Neural cell (in vitro differentiated cells): ENCODE results near the gene KIAA0513. TPM values are rescaled to one million over a fixed set of nuclear protein-coding genes. Genes with fewer than 3 reads are reported as not detected.

ENCODE experiments used
- H2AFZ ChIP-seq: fragments of 200-600, 300-800 bp; sonication (generic), shearing (Covaris generic); 2 replicates; pipeline ENCODE4 v1.6.0; 2014; ENCODE audit warnings: low read depth, mild to moderate bottlenecking, antibody characterized with exemption, low read length, moderate library complexity
- H3F3A ChIP-seq: fragments of 200-600 bp; shearing (Covaris generic); 2 replicates; pipeline ENCODE4 v1.6.1; 2016; ENCODE audit warnings: mild to moderate bottlenecking, moderate library complexity, mixed read lengths, antibody characterized with exemption, low read length; ENCODE audit not compliant: insufficient read depth, poor library complexity, severe bottlenecking
- H3K27ac ChIP-seq: fragments of 200-600, 300-800 bp; sonication (generic), shearing (Covaris generic); 2 replicates; pipeline ENCODE4 v1.5.1; 2014; ENCODE audit warnings: mild to moderate bottlenecking, low read length, moderate library complexity
- H3K27me3 ChIP-seq: fragments of 300-800, 200-600 bp; sonication (generic), shearing (Covaris generic); 2 replicates; pipeline ENCODE4 v1.6.0; 2014; ENCODE audit warnings: mild to moderate bottlenecking, low read depth, low read length, moderate library complexity; ENCODE audit not compliant: insufficient read depth
- H3K36me3 ChIP-seq: fragments of 300-800, 200-600 bp; sonication (generic), shearing (Covaris generic); 2 replicates; pipeline ENCODE4 v1.5.1; 2014; ENCODE audit warnings: mild to moderate bottlenecking, antibody characterized with exemption, low read length, moderate library complexity; ENCODE audit not compliant: insufficient read depth
- H3K4me2 ChIP-seq: fragments of 300-800, 200-600 bp; sonication (generic), shearing (Covaris generic); 2 replicates; pipeline ENCODE4 v1.6.0; 2014; ENCODE audit warnings: mild to moderate bottlenecking, low read length
- H3K4me3 ChIP-seq: fragments of 300-800, 200-600 bp; sonication (generic), shearing (Covaris generic); 2 replicates; pipeline ENCODE4 v1.5.1; 2014; ENCODE audit warnings: mild to moderate bottlenecking, low read length, moderate library complexity
- H3K79me2 ChIP-seq: fragments of 200-600 bp; shearing (Covaris generic); replicated peaks from 2 replicates; pipeline ENCODE4 v1.6.0; 2014; ENCODE audit warnings: mild to moderate bottlenecking, low read length, moderate library complexity; ENCODE audit not compliant: insufficient read depth
- H3K9ac ChIP-seq: fragments of 300-800, 200-600 bp; sonication (generic), shearing (Covaris generic); 2 replicates; pipeline ENCODE4 v1.6.1; 2016; ENCODE audit warnings: mild to moderate bottlenecking, low read length, mixed read lengths
- H3K9me2 ChIP-seq: fragments of 200-600 bp; shearing (Covaris generic); 2 replicates; pipeline ENCODE4 v1.6.1; 2016; ENCODE audit warnings: mild to moderate bottlenecking, low read length, mixed read lengths; ENCODE audit not compliant: insufficient read depth
- H3K9me3 ChIP-seq: fragments of 200-600, 300-800 bp; sonication (generic), shearing (Covaris generic); 2 replicates; pipeline ENCODE4 v1.6.1; 2016; ENCODE audit warnings: mild to moderate bottlenecking, mixed run types, low read length, moderate library complexity, mixed read lengths
- H4K20me1 ChIP-seq: fragments of 200-600 bp; shearing (Covaris generic); 2 replicates; pipeline ENCODE4 v1.6.1; 2016; ENCODE audit warnings: mild to moderate bottlenecking, mixed run types; ENCODE audit not compliant: insufficient read depth
- EP300 ChIP-seq: fragments of 450-650 bp; conservative IDR thresholded peaks from 2 replicates; pipeline ENCODE4 v1.6.1; 2014; ENCODE audit warnings: antibody characterized with exemption, mild to moderate bottlenecking, moderate library complexity; ENCODE audit not compliant: poor library complexity, severe bottlenecking
- EZH2 ChIP-seq: fragments of 200-600, 300-800 bp; shearing (Covaris generic), sonication (generic); IDR thresholded peaks from 2 replicates; pipeline ENCODE4 v1.6.1; 2014; ENCODE audit warnings: antibody characterized with exemption, low read length, borderline replicate concordance, mild to moderate bottlenecking; ENCODE audit not compliant: insufficient read depth, poor library complexity, severe bottlenecking
- MXI1 ChIP-seq: fragments of 450-650 bp; conservative IDR thresholded peaks from 2 replicates; pipeline ENCODE4 v1.6.1; 2014; ENCODE audit warnings: antibody characterized with exemption, mild to moderate bottlenecking; ENCODE audit not compliant: poor library complexity, severe bottlenecking
- POLR2AphosphoS5 ChIP-seq: IDR thresholded peaks from 2 replicates; pipeline ENCODE4 v1.6.1; 2012
- RAD21 ChIP-seq: fragments of 450-650 bp; conservative IDR thresholded peaks from 2 replicates; pipeline ENCODE4 v1.6.1; 2014; ENCODE audit warnings: antibody characterized with exemption, mild to moderate bottlenecking, moderate library complexity
- SMC3 ChIP-seq: fragments of 450-650 bp; conservative IDR thresholded peaks from 2 replicates; pipeline ENCODE4 v1.6.1; 2014; ENCODE audit warnings: antibody characterized with exemption, mild to moderate bottlenecking, moderate library complexity; ENCODE audit not compliant: poor library complexity
- TAF1 ChIP-seq: IDR thresholded peaks from 2 replicates; pipeline ENCODE4 v1.6.1; 2012; ENCODE audit warnings: low read depth
- polyA plus RNA-seq: library from polyadenylated mRNA; depleted of rRNA; stranded (reverse); fragments of >200 nt; gene quantifications from 2 replicates; pipeline ENCODE4 v1.2.3, GENCODE V29; 2014
- TF ChIP-seq, protein P1 (sequence below): IDR thresholded peaks from 2 replicates; pipeline ENCODE4 v1.6.1; 2012; ENCODE audit warnings: borderline replicate concordance
- TF ChIP-seq, protein P2 (sequence below): fragments of 450-650 bp; IDR thresholded peaks from 2 replicates; pipeline ENCODE4 v1.5.1; 2014; ENCODE audit warnings: antibody characterized with exemption, mild to moderate bottlenecking, moderate library complexity; ENCODE audit not compliant: poor library complexity, severe bottlenecking

Gene KIAA0513
- polyA plus RNA-seq, 1 donor from 2014 or later = 18.9 TPM

DNA sequence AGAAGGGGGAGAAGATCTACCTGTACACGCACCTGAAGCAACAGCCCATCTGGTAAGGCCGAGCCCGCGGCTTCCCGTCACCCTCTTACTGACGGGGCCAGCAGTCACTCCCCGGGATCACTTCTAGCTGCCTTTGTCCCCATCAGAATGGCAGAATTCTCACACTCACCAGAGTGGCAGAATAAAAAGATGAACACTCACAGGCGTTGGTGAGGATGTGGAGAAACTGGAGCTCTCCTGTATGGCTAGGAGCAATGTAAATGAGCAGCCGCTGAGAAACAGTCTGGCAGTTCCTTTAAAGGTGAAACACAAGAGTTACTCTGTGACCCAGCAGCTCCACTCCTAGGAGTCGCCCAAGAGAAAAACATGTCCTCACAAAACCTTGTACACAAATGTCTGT lies 51.4 kb downstream of the KIAA0513 start:
- Histone ChIP-seq H3K9me3 (no peaks in the 10 kb centered on the region), H2AFZ (no peak overlapping the region), H3K36me3 (peaks cover 4% of the 10 kb centered on the region), H3K27me3 (no peaks in the 10 kb centered on the region), H3K4me3 (no peak overlapping the region), H3K27ac (no peak overlapping the region), H3K79me2 (no peaks in the 10 kb centered on the region), H3F3A (no peaks in the 10 kb centered on the region), H4K20me1 (no peaks in the 10 kb centered on the region), H3K9me2 (no peaks in the 10 kb centered on the region), H3K4me2 (no peak overlapping the region), H3K9ac (no peak overlapping the region)
- TF ChIP-seq SMC3 (no peak), EZH2 (no peak), EP300 (no peak), RAD21 (no peak), POLR2AphosphoS5 (no peak), TAF1 (no peak), MXI1 (no peak)
- TF ChIP-seq, protein P1, sequence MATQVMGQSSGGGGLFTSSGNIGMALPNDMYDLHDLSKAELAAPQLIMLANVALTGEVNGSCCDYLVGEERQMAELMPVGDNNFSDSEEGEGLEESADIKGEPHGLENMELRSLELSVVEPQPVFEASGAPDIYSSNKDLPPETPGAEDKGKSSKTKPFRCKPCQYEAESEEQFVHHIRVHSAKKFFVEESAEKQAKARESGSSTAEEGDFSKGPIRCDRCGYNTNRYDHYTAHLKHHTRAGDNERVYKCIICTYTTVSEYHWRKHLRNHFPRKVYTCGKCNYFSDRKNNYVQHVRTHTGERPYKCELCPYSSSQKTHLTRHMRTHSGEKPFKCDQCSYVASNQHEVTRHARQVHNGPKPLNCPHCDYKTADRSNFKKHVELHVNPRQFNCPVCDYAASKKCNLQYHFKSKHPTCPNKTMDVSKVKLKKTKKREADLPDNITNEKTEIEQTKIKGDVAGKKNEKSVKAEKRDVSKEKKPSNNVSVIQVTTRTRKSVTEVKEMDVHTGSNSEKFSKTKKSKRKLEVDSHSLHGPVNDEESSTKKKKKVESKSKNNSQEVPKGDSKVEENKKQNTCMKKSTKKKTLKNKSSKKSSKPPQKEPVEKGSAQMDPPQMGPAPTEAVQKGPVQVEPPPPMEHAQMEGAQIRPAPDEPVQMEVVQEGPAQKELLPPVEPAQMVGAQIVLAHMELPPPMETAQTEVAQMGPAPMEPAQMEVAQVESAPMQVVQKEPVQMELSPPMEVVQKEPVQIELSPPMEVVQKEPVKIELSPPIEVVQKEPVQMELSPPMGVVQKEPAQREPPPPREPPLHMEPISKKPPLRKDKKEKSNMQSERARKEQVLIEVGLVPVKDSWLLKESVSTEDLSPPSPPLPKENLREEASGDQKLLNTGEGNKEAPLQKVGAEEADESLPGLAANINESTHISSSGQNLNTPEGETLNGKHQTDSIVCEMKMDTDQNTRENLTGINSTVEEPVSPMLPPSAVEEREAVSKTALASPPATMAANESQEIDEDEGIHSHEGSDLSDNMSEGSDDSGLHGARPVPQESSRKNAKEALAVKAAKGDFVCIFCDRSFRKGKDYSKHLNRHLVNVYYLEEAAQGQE = no peak
- TF ChIP-seq, protein P2, sequence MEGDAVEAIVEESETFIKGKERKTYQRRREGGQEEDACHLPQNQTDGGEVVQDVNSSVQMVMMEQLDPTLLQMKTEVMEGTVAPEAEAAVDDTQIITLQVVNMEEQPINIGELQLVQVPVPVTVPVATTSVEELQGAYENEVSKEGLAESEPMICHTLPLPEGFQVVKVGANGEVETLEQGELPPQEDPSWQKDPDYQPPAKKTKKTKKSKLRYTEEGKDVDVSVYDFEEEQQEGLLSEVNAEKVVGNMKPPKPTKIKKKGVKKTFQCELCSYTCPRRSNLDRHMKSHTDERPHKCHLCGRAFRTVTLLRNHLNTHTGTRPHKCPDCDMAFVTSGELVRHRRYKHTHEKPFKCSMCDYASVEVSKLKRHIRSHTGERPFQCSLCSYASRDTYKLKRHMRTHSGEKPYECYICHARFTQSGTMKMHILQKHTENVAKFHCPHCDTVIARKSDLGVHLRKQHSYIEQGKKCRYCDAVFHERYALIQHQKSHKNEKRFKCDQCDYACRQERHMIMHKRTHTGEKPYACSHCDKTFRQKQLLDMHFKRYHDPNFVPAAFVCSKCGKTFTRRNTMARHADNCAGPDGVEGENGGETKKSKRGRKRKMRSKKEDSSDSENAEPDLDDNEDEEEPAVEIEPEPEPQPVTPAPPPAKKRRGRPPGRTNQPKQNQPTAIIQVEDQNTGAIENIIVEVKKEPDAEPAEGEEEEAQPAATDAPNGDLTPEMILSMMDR = no peak

DNA sequence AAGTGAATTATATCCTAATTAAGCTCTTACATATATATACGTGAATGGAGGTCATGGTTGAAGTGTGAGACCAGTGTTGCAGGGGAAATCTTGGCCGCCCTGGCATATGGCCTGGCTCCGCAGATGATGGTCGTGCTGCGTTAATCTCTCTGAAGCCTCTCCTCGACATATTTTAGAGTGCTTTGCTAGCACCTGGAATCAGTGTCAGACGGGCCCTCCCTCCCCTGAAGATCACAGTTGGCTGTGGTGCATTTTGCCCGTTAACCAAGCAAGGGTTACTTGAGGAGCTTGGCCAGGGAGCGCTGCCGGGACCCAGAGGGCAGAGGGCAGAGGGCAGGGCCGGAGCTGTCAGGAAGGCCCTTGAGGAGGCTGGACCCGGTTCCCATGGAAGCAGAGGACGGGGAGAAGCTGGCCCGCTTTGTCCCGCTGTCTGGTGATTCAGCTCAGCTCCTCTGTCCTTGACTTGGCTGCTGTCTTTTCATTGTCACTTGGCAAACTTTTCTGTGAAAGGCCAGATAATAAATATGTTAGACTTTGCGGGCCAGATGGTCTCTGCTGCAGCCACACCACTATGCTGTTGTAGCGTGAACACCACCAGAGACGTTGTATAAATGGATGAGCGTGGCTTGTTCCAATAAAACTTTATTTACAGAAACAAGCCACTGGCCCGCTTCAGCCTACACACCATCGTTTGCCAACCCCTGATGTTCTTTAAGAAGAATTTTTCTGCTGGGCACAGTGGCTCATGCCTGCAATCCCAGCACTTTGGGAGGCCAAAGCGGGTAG lies 52.4 kb downstream of the KIAA0513 start:
- H3K9me2 ChIP-seq = no peaks in the 10 kb centered on the region
- H3K36me3 ChIP-seq = peaks cover 4% of the 10 kb centered on the region
- H3K27me3 ChIP-seq = no peaks in the 10 kb centered on the region
- H3K4me3 ChIP-seq = no peak overlapping the region
- H2AFZ ChIP-seq = no peak overlapping the region
- H3K4me2 ChIP-seq = no peak overlapping the region
- H3K27ac ChIP-seq = no peak overlapping the region
- no peaks in the 10 kb centered on the region for H4K20me1 ChIP-seq
- no peaks in the 10 kb centered on the region for H3K79me2 ChIP-seq
- no peaks in the 10 kb centered on the region for H3F3A ChIP-seq
- no peak overlapping the region for H3K9ac ChIP-seq
- TF ChIP-seq POLR2AphosphoS5 = no peak
- no peak for TF ChIP-seq TAF1
- TF ChIP-seq, protein P1 = no peak
- TF ChIP-seq RAD21 = no peak
- no peak for TF ChIP-seq EP300
- no peak for TF ChIP-seq MXI1
- no peak for TF ChIP-seq SMC3
- TF ChIP-seq, protein P2 = no peak
- no peak for TF ChIP-seq EZH2
- H3K9me3 ChIP-seq = no peaks in the 10 kb centered on the region
